HCT116 (cell line): Measurements from ENCODE around the gene RAB29. TPM values are rescaled to one million over a fixed set of nuclear protein-coding genes. Genes with fewer than 3 reads are reported as not detected.

ENCODE experiments used
- ATAC-seq: fragments of 200-7000 bp; cut with Tn5 transposase; 2 replicates; pipeline ENCODE4 v1.9.1; 2020; ENCODE audit warnings: mild to moderate bottlenecking, moderate library complexity
- BruUV-seq: library from RNA; stranded (reverse); fragments of 400-500 nt; replicated peaks from 2 replicates; lab custom pipeline; 2021; lab: Mats Ljungman, UMichigan
- CTCF ChIA-PET: fragments of 300-600 bp; sonication (Branson Sonifier 250); formaldehyde crosslinking; loops from one replicate; lab custom pipeline; 2021; ENCODE audit warnings: antibody characterized with exemption; lab: Charles Lee
- POLR2A ChIA-PET: fragments of 300-600, 350-600 bp; sonication (Branson Sonifier 250); formaldehyde crosslinking; loops from one replicate; lab custom pipeline; 2021; ENCODE audit warnings: antibody characterized with exemption; lab: Charles Lee
- RAD21 ChIA-PET, 2 experiments: fragments of 300-600 bp; sonication (Branson Sonifier 250); formaldehyde crosslinking; loops; one replicate each; lab custom pipeline; 2023; ENCODE audit warnings: low total read pairs in 2 of 2; ENCODE audit not compliant: uncharacterized antibody in 2 of 2, unreplicated experiment in 2 of 2, low non-redundant PET in 1 of 2; lab: Charles Lee
- DNase-seq: peaks from one replicate; pipeline ENCODE4 v3.0.0-alpha.2; 2010; ENCODE audit warnings: low read depth, low spot score
- H2AFZ ChIP-seq: fragments of 200-600 bp; shearing (Covaris generic), sonication (generic); 2 replicates; pipeline ENCODE4 v1.6.1; 2017; ENCODE audit warnings: low read depth, mixed run types, mixed read lengths, antibody characterized with exemption, low read length; ENCODE audit not compliant: poor library complexity, severe bottlenecking
- H3K27ac ChIP-seq: 2 replicates; pipeline ENCODE4 v1.5.1; 2012; ENCODE audit warnings: low read depth, low read length
- H3K27me3 ChIP-seq: fragments of 200-600 bp; sonication (generic); 2 replicates; pipeline ENCODE4 v1.6.1; 2016; ENCODE audit warnings: mixed run types, low read length, mixed read lengths; ENCODE audit not compliant: insufficient read depth
- H3K36me3 ChIP-seq, 2 experiments: fragments of 200-500 bp in 1 of 2; fragments of 200-600 bp in 1 of 2; sonication (Bioruptor generic) in 1 of 2; sonication (generic) in 1 of 2; 2 replicates each; pipeline versions ENCODE4 v1.5.1 to v1.6.1; 2014 to 2016; ENCODE audit warnings: low read length in 2 of 2, inconsistent platforms in 1 of 2, mixed read lengths in 1 of 2, mixed run types in 1 of 2; ENCODE audit not compliant: insufficient read depth in 2 of 2, control insufficient read depth in 1 of 2
- H3K4me1 ChIP-seq, 2 experiments: fragments of 200-600 bp in 1 of 2; sonication (generic) in 1 of 2; 2 replicates each; pipeline versions ENCODE4 v1.5.1 to v1.6.1; 2012 to 2017; ENCODE audit warnings: low read length in 2 of 2, inconsistent platforms in 1 of 2, mild to moderate bottlenecking in 1 of 2, mixed read lengths in 1 of 2, mixed run types in 1 of 2, moderate library complexity in 1 of 2; ENCODE audit not compliant: insufficient read depth in 2 of 2, control insufficient read depth in 1 of 2
- H3K4me2 ChIP-seq: fragments of 200-600 bp; sonication (generic); 2 replicates; pipeline ENCODE4 v1.6.1; 2017; ENCODE audit warnings: mixed run types, low read length, mixed read lengths
- H3K4me3 ChIP-seq, 2 experiments: fragments of 200-600 bp in 1 of 2; sonication (generic) in 1 of 2; replicated peaks in 1 of 2; 2 replicates each; pipeline ENCODE4 v1.5.1; 2011 to 2016; ENCODE audit warnings: low read length in 2 of 2, control low read depth in 1 of 2, low read depth in 1 of 2, mild to moderate bottlenecking in 1 of 2, mixed read lengths in 1 of 2, mixed run types in 1 of 2
- H3K79me2 ChIP-seq: fragments of 200-600 bp; sonication (generic); 2 replicates; pipeline ENCODE4 v1.6.1; 2017; ENCODE audit warnings: mild to moderate bottlenecking, mixed run types, low read length, moderate library complexity, mixed read lengths; ENCODE audit not compliant: insufficient read depth
- H3K9ac ChIP-seq: fragments of 200-600 bp; sonication (generic); 2 replicates; pipeline ENCODE4 v1.6.1; 2016; ENCODE audit warnings: low read length, mixed read lengths
- H3K9me2 ChIP-seq: fragments of 200-600 bp; sonication (generic), shearing (Covaris generic); 2 replicates; pipeline ENCODE4 v1.6.1; 2017; ENCODE audit warnings: mixed run types, mild to moderate bottlenecking, moderate library complexity; ENCODE audit not compliant: insufficient read depth
- H3K9me3 ChIP-seq, 2 experiments: fragments of 200-500 bp in 1 of 2; fragments of 200-600 bp in 1 of 2; sonication (Bioruptor generic) in 1 of 2; sonication (generic) in 1 of 2; 2 replicates each; pipeline ENCODE4 v1.6.1; 2014 to 2017; ENCODE audit warnings: low read length in 2 of 2, mixed read lengths in 2 of 2, inconsistent platforms in 1 of 2, low read depth in 1 of 2, mild to moderate bottlenecking in 1 of 2, mixed run types in 1 of 2, moderate library complexity in 1 of 2; ENCODE audit not compliant: control insufficient read depth in 1 of 2, insufficient read depth in 1 of 2
- H4K20me1 ChIP-seq: fragments of 200-600 bp; sonication (generic), shearing (Covaris generic); 2 replicates; pipeline ENCODE4 v1.6.1; 2017; ENCODE audit warnings: mixed run types, mild to moderate bottlenecking, moderate library complexity; ENCODE audit not compliant: insufficient read depth
- EGR1 ChIP-seq: IDR thresholded peaks from 2 replicates; pipeline ENCODE4 v1.6.1; 2012; ENCODE audit warnings: low read depth
- ELF1 ChIP-seq: IDR thresholded peaks from 2 replicates; pipeline ENCODE4 v1.6.1; 2012; ENCODE audit warnings: low read depth, borderline replicate concordance
- EZH2 ChIP-seq: fragments of 200-600 bp; sonication (generic); IDR thresholded peaks from 2 replicates; pipeline ENCODE4 v1.6.1; 2017; ENCODE audit warnings: antibody characterized with exemption, mixed run types
- FOSL1 ChIP-seq: IDR thresholded peaks from 2 replicates; pipeline ENCODE4 v1.6.1; 2012; ENCODE audit warnings: low read depth
- JUND ChIP-seq: IDR thresholded peaks from 2 replicates; pipeline ENCODE4 v1.6.1; 2012
- POLR2A ChIP-seq: IDR thresholded peaks from 2 replicates; pipeline ENCODE4 v1.7.0; 2011; ENCODE audit warnings: borderline replicate concordance; ENCODE audit not compliant: insufficient read depth, insufficient read length; ENCODE audit errors: extremely low read depth
- POLR2AphosphoS5 ChIP-seq: IDR thresholded peaks from 2 replicates; pipeline ENCODE4 v1.6.1; 2011; ENCODE audit warnings: mild to moderate bottlenecking, low read depth, low read length, moderate library complexity
- RAD21 ChIP-seq: IDR thresholded peaks from 2 replicates; pipeline ENCODE4 v1.6.1; 2012; ENCODE audit warnings: low read depth, mild to moderate bottlenecking
- SP1 ChIP-seq: IDR thresholded peaks from 2 replicates; pipeline ENCODE4 v1.6.1; 2012; ENCODE audit warnings: low read depth
- SRF ChIP-seq: IDR thresholded peaks from 2 replicates; pipeline ENCODE4 v1.6.1; 2012; ENCODE audit warnings: low read depth
- YY1 ChIP-seq: IDR thresholded peaks from 2 replicates; pipeline ENCODE4 v1.6.1; 2011; ENCODE audit warnings: low read length, low read depth, moderate library complexity, mild to moderate bottlenecking; ENCODE audit not compliant: insufficient replicate concordance; ENCODE audit errors: extremely low read depth
- ZFX ChIP-seq: fragments of 450-650 bp; IDR thresholded peaks from 2 replicates; pipeline ENCODE4 v1.6.1; 2017
- ZNF274 ChIP-seq: fragments of 200-500 bp; sonication (Bioruptor generic); IDR thresholded peaks from 2 replicates; pipeline ENCODE4 v1.6.1; 2014; ENCODE audit warnings: mild to moderate bottlenecking, low read depth, low read length, inconsistent platforms
- intact Hi-C: fragments of 100-400 bp; cut with micrococcal nuclease; formaldehyde crosslinking; loops from 2 replicates; pipeline ENCODE4 v1.10.0; 2022
- total RNA-seq: library from RNA; stranded (reverse); gene quantifications from one replicate; pipeline ENCODE4 v1.2.1, GENCODE V29; 2021; ENCODE audit not compliant: unreplicated experiment
- TF ChIP-seq, protein P1 (sequence below): IDR thresholded peaks from 2 replicates; pipeline ENCODE4 v1.6.1; 2011; ENCODE audit warnings: mild to moderate bottlenecking, low read length, moderate library complexity; ENCODE audit not compliant: insufficient replicate concordance; ENCODE audit errors: extremely low read depth
- TF ChIP-seq, protein P2 (sequence below), 3 experiments: fragments of 200-600 bp in 1 of 3; sonication (generic) in 1 of 3; IDR thresholded peaks in 2 of 3; conservative IDR thresholded peaks in 1 of 3; 2 replicates each; pipeline ENCODE4 v1.5.1; 2012 to 2017; ENCODE audit warnings: low read depth in 2 of 3, low read length in 2 of 3, antibody characterized with exemption in 1 of 3, borderline replicate concordance in 1 of 3, control low read depth in 1 of 3, mild to moderate bottlenecking in 1 of 3, mixed read lengths in 1 of 3, mixed run types in 1 of 3, moderate library complexity in 1 of 3; ENCODE audit not compliant: insufficient read depth in 1 of 3

Gene RAB29
- total RNA-seq, 1 experiment from 2014 or later: 17.7 TPM

DNA sequence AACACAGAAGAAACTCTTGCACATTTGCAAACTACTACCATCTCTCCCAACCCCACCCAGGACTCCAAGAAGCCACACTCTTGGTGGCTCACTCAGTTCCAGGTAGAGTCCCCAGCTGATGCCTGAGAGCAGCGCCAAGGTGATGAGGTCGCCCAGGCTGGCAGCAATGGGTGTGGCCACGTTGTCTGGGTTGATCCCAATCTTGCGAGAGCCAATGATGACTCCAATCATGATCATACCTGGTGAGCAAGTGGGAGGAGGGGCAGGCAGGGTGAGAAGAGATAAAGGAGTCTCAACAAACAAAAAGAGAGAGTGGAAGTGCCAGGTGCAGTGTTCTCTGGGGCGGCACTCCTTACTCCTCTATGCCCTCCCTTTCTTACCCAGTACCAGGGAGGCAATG, 23.3 kb upstream of the RAB29 start:
- Histone ChIP-seq H3K36me3 (peaks cover 10 to 13% of the 10 kb centered on the region in 2 experiments; a peak in 3 of 4 replicates), H3K79me2 (no peaks in the 10 kb centered on the region), H3K4me1 (peaks cover 0 to 4% of the 10 kb centered on the region in 2 experiments; a peak in 1 of 4 replicates), H2AFZ (no peak overlapping the region), H3K9ac (no peak overlapping the region), H4K20me1 (no peaks in the 10 kb centered on the region), H3K27ac (no peak overlapping the region), H3K4me2 (no peak overlapping the region), H3K27me3 (no peaks in the 10 kb centered on the region), H3K9me2 (no peaks in the 10 kb centered on the region), H3K4me3 (no peak overlapping the region), H3K9me3 (no peaks in the 10 kb centered on the region)
- intact Hi-C loops: no loop called here
- POLR2A ChIA-PET: no interaction called here
- RAD21 ChIA-PET: no interaction called here
- peak; percentile 60; the same call in 1 of the 2 replicates for ATAC-seq
- DNase-seq: no peak
- TF ChIP-seq, protein P1, sequence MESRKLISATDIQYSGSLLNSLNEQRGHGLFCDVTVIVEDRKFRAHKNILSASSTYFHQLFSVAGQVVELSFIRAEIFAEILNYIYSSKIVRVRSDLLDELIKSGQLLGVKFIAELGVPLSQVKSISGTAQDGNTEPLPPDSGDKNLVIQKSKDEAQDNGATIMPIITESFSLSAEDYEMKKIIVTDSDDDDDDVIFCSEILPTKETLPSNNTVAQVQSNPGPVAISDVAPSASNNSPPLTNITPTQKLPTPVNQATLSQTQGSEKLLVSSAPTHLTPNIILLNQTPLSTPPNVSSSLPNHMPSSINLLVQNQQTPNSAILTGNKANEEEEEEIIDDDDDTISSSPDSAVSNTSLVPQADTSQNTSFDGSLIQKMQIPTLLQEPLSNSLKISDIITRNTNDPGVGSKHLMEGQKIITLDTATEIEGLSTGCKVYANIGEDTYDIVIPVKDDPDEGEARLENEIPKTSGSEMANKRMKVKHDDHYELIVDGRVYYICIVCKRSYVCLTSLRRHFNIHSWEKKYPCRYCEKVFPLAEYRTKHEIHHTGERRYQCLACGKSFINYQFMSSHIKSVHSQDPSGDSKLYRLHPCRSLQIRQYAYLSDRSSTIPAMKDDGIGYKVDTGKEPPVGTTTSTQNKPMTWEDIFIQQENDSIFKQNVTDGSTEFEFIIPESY: no peak
- TF ChIP-seq JUND (no peak), POLR2A (no peak), ELF1 (no peak), ZFX (no peak), POLR2AphosphoS5 (no peak), FOSL1 (no peak), EGR1 (no peak), EZH2 (no peak), ZNF274 (no peak), SRF (no peak), SP1 (no peak), RAD21 (no peak), YY1 (no peak)
- TF ChIP-seq, protein P2, sequence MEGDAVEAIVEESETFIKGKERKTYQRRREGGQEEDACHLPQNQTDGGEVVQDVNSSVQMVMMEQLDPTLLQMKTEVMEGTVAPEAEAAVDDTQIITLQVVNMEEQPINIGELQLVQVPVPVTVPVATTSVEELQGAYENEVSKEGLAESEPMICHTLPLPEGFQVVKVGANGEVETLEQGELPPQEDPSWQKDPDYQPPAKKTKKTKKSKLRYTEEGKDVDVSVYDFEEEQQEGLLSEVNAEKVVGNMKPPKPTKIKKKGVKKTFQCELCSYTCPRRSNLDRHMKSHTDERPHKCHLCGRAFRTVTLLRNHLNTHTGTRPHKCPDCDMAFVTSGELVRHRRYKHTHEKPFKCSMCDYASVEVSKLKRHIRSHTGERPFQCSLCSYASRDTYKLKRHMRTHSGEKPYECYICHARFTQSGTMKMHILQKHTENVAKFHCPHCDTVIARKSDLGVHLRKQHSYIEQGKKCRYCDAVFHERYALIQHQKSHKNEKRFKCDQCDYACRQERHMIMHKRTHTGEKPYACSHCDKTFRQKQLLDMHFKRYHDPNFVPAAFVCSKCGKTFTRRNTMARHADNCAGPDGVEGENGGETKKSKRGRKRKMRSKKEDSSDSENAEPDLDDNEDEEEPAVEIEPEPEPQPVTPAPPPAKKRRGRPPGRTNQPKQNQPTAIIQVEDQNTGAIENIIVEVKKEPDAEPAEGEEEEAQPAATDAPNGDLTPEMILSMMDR (IDR thresholded peaks at IDR 0.05 in 2 of 3, conservative IDR thresholded peaks at IDR 0.05 in 1 of 3; ENCODE audit: borderline replicate concordance in 1 of 3, insufficient read depth in 1 of 3, low read depth in 2 of 3, low read length in 2 of 3): no peak
- CTCF ChIA-PET: no interaction called here
- no TSS peak for BruUV-seq
